ENCODE measurements around the gene SIX3.

DNA sequence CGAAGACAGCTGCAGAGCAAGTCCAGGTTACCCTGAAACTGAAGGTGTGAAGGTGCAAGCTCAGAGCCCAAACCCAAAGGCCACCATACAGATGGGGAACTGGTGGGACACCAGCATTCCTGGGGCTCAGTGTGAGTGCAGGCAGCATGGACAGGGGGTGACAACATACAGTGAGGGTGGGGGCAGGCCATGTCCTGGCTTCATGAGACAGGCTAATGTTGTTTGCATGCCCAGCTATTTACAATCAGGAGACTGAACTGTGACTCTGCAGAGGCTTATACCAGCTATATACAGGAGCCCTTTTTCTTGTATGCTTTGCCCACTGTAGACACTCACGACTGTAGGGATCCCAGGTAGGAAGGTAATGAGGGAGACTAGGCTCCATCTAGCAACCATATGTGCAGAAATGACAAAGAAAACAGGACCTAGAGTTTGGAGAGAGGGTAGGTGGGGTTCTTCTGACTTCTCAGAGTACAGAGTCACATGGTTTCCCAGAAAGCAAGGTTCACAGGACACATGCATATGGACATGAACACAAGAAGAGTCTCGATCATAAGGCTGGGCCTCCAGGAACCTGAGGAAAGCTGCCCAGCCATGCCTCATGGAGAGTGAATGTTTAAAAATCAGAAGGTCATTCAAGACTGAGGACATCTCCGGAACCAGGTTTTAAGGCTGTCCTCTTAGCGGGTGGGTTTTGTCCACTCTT is 26.4 kb downstream of the SIX3 start:
- TF ChIP-seq, protein P1, sequence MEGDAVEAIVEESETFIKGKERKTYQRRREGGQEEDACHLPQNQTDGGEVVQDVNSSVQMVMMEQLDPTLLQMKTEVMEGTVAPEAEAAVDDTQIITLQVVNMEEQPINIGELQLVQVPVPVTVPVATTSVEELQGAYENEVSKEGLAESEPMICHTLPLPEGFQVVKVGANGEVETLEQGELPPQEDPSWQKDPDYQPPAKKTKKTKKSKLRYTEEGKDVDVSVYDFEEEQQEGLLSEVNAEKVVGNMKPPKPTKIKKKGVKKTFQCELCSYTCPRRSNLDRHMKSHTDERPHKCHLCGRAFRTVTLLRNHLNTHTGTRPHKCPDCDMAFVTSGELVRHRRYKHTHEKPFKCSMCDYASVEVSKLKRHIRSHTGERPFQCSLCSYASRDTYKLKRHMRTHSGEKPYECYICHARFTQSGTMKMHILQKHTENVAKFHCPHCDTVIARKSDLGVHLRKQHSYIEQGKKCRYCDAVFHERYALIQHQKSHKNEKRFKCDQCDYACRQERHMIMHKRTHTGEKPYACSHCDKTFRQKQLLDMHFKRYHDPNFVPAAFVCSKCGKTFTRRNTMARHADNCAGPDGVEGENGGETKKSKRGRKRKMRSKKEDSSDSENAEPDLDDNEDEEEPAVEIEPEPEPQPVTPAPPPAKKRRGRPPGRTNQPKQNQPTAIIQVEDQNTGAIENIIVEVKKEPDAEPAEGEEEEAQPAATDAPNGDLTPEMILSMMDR (conservative IDR thresholded peaks at IDR 0.05) = no peak
- no peak for TF ChIP-seq EZH2 (IDR thresholded peaks at IDR 0.05; ENCODE audit: low read depth)

Data from PC-9 (cell line).